Neural cell (in vitro differentiated cells): Measurements from ENCODE around the gene THOC1. TPM values are rescaled to one million over a fixed set of nuclear protein-coding genes. Genes with fewer than 3 reads are reported as not detected.
A peak's percentile ranks its signal among the peaks of the same experiment; 100 is the strongest.

Experiments
- H2AFZ ChIP-seq: fragments of 200-600, 300-800 bp; sonication (generic), shearing (Covaris generic); 2 replicates; pipeline ENCODE4 v1.6.0; 2014; ENCODE audit warnings: low read depth, mild to moderate bottlenecking, antibody characterized with exemption, low read length, moderate library complexity
- H3F3A ChIP-seq: fragments of 200-600 bp; shearing (Covaris generic); 2 replicates; pipeline ENCODE4 v1.6.1; 2016; ENCODE audit warnings: mild to moderate bottlenecking, moderate library complexity, mixed read lengths, antibody characterized with exemption, low read length; ENCODE audit not compliant: insufficient read depth, poor library complexity, severe bottlenecking
- H3K27ac ChIP-seq: fragments of 200-600, 300-800 bp; sonication (generic), shearing (Covaris generic); 2 replicates; pipeline ENCODE4 v1.5.1; 2014; ENCODE audit warnings: mild to moderate bottlenecking, low read length, moderate library complexity
- H3K27me3 ChIP-seq: fragments of 300-800, 200-600 bp; sonication (generic), shearing (Covaris generic); 2 replicates; pipeline ENCODE4 v1.6.0; 2014; ENCODE audit warnings: mild to moderate bottlenecking, low read depth, low read length, moderate library complexity; ENCODE audit not compliant: insufficient read depth
- H3K36me3 ChIP-seq: fragments of 300-800, 200-600 bp; sonication (generic), shearing (Covaris generic); 2 replicates; pipeline ENCODE4 v1.5.1; 2014; ENCODE audit warnings: mild to moderate bottlenecking, antibody characterized with exemption, low read length, moderate library complexity; ENCODE audit not compliant: insufficient read depth
- H3K4me2 ChIP-seq: fragments of 300-800, 200-600 bp; sonication (generic), shearing (Covaris generic); 2 replicates; pipeline ENCODE4 v1.6.0; 2014; ENCODE audit warnings: mild to moderate bottlenecking, low read length
- H3K4me3 ChIP-seq: fragments of 300-800, 200-600 bp; sonication (generic), shearing (Covaris generic); 2 replicates; pipeline ENCODE4 v1.5.1; 2014; ENCODE audit warnings: mild to moderate bottlenecking, low read length, moderate library complexity
- H3K79me2 ChIP-seq: fragments of 200-600 bp; shearing (Covaris generic); replicated peaks from 2 replicates; pipeline ENCODE4 v1.6.0; 2014; ENCODE audit warnings: mild to moderate bottlenecking, low read length, moderate library complexity; ENCODE audit not compliant: insufficient read depth
- H3K9ac ChIP-seq: fragments of 300-800, 200-600 bp; sonication (generic), shearing (Covaris generic); 2 replicates; pipeline ENCODE4 v1.6.1; 2016; ENCODE audit warnings: mild to moderate bottlenecking, low read length, mixed read lengths
- H3K9me2 ChIP-seq: fragments of 200-600 bp; shearing (Covaris generic); 2 replicates; pipeline ENCODE4 v1.6.1; 2016; ENCODE audit warnings: mild to moderate bottlenecking, low read length, mixed read lengths; ENCODE audit not compliant: insufficient read depth
- H3K9me3 ChIP-seq: fragments of 200-600, 300-800 bp; sonication (generic), shearing (Covaris generic); 2 replicates; pipeline ENCODE4 v1.6.1; 2016; ENCODE audit warnings: mild to moderate bottlenecking, mixed run types, low read length, moderate library complexity, mixed read lengths
- H4K20me1 ChIP-seq: fragments of 200-600 bp; shearing (Covaris generic); 2 replicates; pipeline ENCODE4 v1.6.1; 2016; ENCODE audit warnings: mild to moderate bottlenecking, mixed run types; ENCODE audit not compliant: insufficient read depth
- CTCF ChIP-seq: fragments of 450-650 bp; IDR thresholded peaks from 2 replicates; pipeline ENCODE4 v1.5.1; 2014; ENCODE audit warnings: antibody characterized with exemption, mild to moderate bottlenecking, moderate library complexity; ENCODE audit not compliant: poor library complexity, severe bottlenecking
- EP300 ChIP-seq: fragments of 450-650 bp; conservative IDR thresholded peaks from 2 replicates; pipeline ENCODE4 v1.6.1; 2014; ENCODE audit warnings: antibody characterized with exemption, mild to moderate bottlenecking, moderate library complexity; ENCODE audit not compliant: poor library complexity, severe bottlenecking
- EZH2 ChIP-seq: fragments of 200-600, 300-800 bp; shearing (Covaris generic), sonication (generic); IDR thresholded peaks from 2 replicates; pipeline ENCODE4 v1.6.1; 2014; ENCODE audit warnings: antibody characterized with exemption, low read length, borderline replicate concordance, mild to moderate bottlenecking; ENCODE audit not compliant: insufficient read depth, poor library complexity, severe bottlenecking
- MXI1 ChIP-seq: fragments of 450-650 bp; conservative IDR thresholded peaks from 2 replicates; pipeline ENCODE4 v1.6.1; 2014; ENCODE audit warnings: antibody characterized with exemption, mild to moderate bottlenecking; ENCODE audit not compliant: poor library complexity, severe bottlenecking
- POLR2AphosphoS5 ChIP-seq: IDR thresholded peaks from 2 replicates; pipeline ENCODE4 v1.6.1; 2012
- RAD21 ChIP-seq: fragments of 450-650 bp; conservative IDR thresholded peaks from 2 replicates; pipeline ENCODE4 v1.6.1; 2014; ENCODE audit warnings: antibody characterized with exemption, mild to moderate bottlenecking, moderate library complexity
- REST ChIP-seq: IDR thresholded peaks from 2 replicates; pipeline ENCODE4 v1.6.1; 2012; ENCODE audit warnings: borderline replicate concordance
- SMC3 ChIP-seq: fragments of 450-650 bp; conservative IDR thresholded peaks from 2 replicates; pipeline ENCODE4 v1.6.1; 2014; ENCODE audit warnings: antibody characterized with exemption, mild to moderate bottlenecking, moderate library complexity; ENCODE audit not compliant: poor library complexity
- TAF1 ChIP-seq: IDR thresholded peaks from 2 replicates; pipeline ENCODE4 v1.6.1; 2012; ENCODE audit warnings: low read depth
- polyA plus RNA-seq: library from polyadenylated mRNA; depleted of rRNA; stranded (reverse); fragments of >200 nt; gene quantifications from 2 replicates; pipeline ENCODE4 v1.2.3, GENCODE V29; 2014

The THOC1 gene
- polyA plus RNA-seq, 1 donor from 2014 or later, result 168 TPM

GRCh38 chr18:289026-289425 is 21.2 kb upstream of the THOC1 start:
- TF ChIP-seq EZH2, result no peak
- TF ChIP-seq SMC3, result no peak
- no peak for TF ChIP-seq POLR2AphosphoS5
- TF ChIP-seq TAF1, result no peak
- TF ChIP-seq REST, result no peak
- TF ChIP-seq RAD21, result no peak
- no peak for TF ChIP-seq CTCF
- TF ChIP-seq MXI1, result no peak
- no peak for TF ChIP-seq EP300
- Histone ChIP-seq H3F3A (no peaks in the 10 kb centered on the region), H3K9ac (no peak overlapping the region), H2AFZ (no peak overlapping the region), H3K27ac (no peak overlapping the region), H3K9me3 (no peaks in the 10 kb centered on the region), H4K20me1 (no peaks in the 10 kb centered on the region), H3K36me3 (no peaks in the 10 kb centered on the region), H3K4me2 (no peak overlapping the region), H3K79me2 (no peaks in the 10 kb centered on the region), H3K4me3 (no peak overlapping the region), H3K27me3 (no peaks in the 10 kb centered on the region), H3K9me2 (no peaks in the 10 kb centered on the region)

GRCh38 chr18:286515-287310 is 18.9 kb upstream of the THOC1 start:
- Histone ChIP-seq H3F3A (no peaks in the 10 kb centered on the region), H3K9me3 (no peaks in the 10 kb centered on the region), H3K9me2 (no peaks in the 10 kb centered on the region), H3K36me3 (no peaks in the 10 kb centered on the region), H2AFZ (no peak overlapping the region), H3K79me2 (no peaks in the 10 kb centered on the region), H4K20me1 (no peaks in the 10 kb centered on the region), H3K4me3 (no peak overlapping the region), H3K9ac (no peak overlapping the region), H3K27ac (no peak overlapping the region), H3K4me2 (no peak overlapping the region), H3K27me3 (no peaks in the 10 kb centered on the region)
- no peak for TF ChIP-seq EZH2
- peak; percentile 95 for TF ChIP-seq RAD21
- peak; percentile 97 for TF ChIP-seq SMC3
- no peak for TF ChIP-seq POLR2AphosphoS5
- peak; percentile 88 for TF ChIP-seq CTCF
- no peak for TF ChIP-seq MXI1
- no peak for TF ChIP-seq EP300
- no peak for TF ChIP-seq REST
